ENCODE data around the gene MOXD1.

Gene MOXD1

GRCh38 chr6:132251711-132252110 is 149.6 kb downstream of the MOXD1 start:
- TF ChIP-seq, protein P1, sequence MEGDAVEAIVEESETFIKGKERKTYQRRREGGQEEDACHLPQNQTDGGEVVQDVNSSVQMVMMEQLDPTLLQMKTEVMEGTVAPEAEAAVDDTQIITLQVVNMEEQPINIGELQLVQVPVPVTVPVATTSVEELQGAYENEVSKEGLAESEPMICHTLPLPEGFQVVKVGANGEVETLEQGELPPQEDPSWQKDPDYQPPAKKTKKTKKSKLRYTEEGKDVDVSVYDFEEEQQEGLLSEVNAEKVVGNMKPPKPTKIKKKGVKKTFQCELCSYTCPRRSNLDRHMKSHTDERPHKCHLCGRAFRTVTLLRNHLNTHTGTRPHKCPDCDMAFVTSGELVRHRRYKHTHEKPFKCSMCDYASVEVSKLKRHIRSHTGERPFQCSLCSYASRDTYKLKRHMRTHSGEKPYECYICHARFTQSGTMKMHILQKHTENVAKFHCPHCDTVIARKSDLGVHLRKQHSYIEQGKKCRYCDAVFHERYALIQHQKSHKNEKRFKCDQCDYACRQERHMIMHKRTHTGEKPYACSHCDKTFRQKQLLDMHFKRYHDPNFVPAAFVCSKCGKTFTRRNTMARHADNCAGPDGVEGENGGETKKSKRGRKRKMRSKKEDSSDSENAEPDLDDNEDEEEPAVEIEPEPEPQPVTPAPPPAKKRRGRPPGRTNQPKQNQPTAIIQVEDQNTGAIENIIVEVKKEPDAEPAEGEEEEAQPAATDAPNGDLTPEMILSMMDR (IDR thresholded peaks at IDR 0.05; ENCODE audit: extremely low read depth, missing control alignments) = no peak
- DNase-seq (ENCODE audit: low spot score) = no peak

GRCh38 chr6:132247381-132248159 is 153.7 kb downstream of the MOXD1 start:
- TF ChIP-seq, protein P1 (IDR thresholded peaks at IDR 0.05; ENCODE audit: extremely low read depth, missing control alignments) = no peak
- DNase-seq (ENCODE audit: low spot score) = no peak

GRCh38 chr6:132246632-132247270 is 154.5 kb downstream of the MOXD1 start:
- TF ChIP-seq, protein P1 (IDR thresholded peaks at IDR 0.05; ENCODE audit: extremely low read depth, missing control alignments) = no peak
- no peak for DNase-seq (ENCODE audit: low spot score)

DNA sequence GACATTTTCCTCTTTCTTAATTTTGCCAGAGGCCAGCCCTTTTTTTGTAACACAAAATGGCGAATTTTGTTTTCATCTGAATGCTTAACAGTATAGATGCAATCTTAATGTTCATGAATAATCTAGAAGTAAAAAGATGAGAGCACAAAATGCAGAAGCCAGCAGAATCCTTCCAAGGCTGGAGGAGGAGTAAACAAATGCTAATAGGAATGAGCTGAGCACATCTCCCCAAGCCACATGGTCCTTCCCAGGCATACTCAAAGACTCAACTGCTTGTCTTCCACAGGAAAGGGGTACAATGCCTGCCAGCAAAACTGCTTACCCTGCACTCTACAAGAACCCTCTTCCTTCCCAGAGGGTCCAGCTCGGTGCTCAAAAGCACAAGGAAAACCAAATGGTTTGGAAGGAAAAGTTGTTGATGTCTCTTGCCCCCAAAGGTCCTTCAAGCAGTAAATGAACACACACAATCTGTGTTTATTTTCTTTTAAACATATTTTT is 155.1 kb downstream of the MOXD1 start:
- TF ChIP-seq, protein P1 (IDR thresholded peaks at IDR 0.05; ENCODE audit: extremely low read depth, missing control alignments) = no peak
- no peak for DNase-seq (ENCODE audit: low spot score)
